ENCODE data around the gene TCF20.

DNA sequence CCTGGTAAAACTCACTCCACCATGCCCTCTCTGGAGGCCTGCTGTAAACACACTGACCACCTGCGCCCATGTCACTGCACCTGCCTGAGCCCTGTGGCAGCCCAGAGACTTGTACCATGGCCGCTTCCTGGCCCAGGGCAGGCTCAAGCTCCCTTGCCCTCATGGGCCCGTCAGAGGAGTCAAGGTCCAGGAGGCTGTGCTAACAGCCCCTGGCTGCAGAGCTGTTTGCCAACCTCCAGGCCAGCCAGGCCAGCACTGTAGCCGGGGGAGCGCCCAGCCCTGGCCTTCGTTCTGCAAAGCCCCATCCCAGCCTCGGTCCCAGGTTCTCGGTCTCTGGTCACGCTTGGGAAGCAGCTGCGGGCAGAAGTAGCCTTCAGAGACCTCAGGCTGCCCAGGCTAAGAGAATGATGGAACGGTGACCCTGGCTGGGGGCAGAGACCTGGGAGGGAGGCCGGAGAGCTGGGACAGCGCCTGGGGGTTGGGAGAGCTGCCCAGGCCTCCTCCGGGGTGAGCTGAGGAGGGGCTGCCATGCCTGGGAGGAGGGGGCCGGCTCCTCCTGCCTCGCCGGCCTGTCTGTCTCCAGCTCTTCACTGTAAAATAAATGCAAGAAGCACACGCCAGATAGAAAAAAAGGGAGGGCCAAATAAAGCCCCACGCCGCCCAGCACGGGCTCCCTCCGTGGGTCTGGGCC is 11.9 kb upstream of the TCF20 start:
- TF ChIP-seq GABPA (IDR thresholded peaks at IDR 0.05; ENCODE audit: low read depth), result no peak
- TF ChIP-seq CTCF (IDR thresholded peaks at IDR 0.05), result no peak

Measured in SK-N-SH (cell line).